Spleen (tissue), 7 donors: Measurements from ENCODE around the gene IFNA13.

Experiments used
- POLR2A ChIP-seq, 3 donors: fragments of 450-650 bp; IDR thresholded peaks; one replicate each; pipeline ENCODE4 v1.5.1; 2017; ENCODE audit warnings: antibody characterized with exemption in 3 of 3, mild to moderate bottlenecking in 1 of 3
- POLR2AphosphoS5 ChIP-seq, 3 donors: sonication (generic); formaldehyde crosslinking; IDR thresholded peaks; one replicate each; pipeline ENCODE4 v1.5.1; 2017; ENCODE audit warnings: antibody characterized with exemption in 3 of 3
- TF ChIP-seq, protein P1 (sequence below), 11 experiments: fragments of 200-600 bp in 7 of 11; fragments of 450-650 bp in 4 of 11; sonication (generic) in 4 of 11; IDR thresholded peaks in 8 of 11; conservative IDR thresholded peaks in 3 of 11; 1 replicate in 7 of 11; 2 replicates in 4 of 11; pipeline versions ENCODE4 v1.4.0 to v1.8.0; 2016 to 2021; ENCODE audit warnings: antibody characterized with exemption in 11 of 11, inconsistent platforms in 4 of 11, mild to moderate bottlenecking in 1 of 11
- donor health status: DM: no; HTN: no; CAD: no; lungs with moderate emphysema.
- donor health status: DM: no; HTN: no; CAD: no.
- donor health status: DM: no; HTN: no; CAD: no.

DNA sequence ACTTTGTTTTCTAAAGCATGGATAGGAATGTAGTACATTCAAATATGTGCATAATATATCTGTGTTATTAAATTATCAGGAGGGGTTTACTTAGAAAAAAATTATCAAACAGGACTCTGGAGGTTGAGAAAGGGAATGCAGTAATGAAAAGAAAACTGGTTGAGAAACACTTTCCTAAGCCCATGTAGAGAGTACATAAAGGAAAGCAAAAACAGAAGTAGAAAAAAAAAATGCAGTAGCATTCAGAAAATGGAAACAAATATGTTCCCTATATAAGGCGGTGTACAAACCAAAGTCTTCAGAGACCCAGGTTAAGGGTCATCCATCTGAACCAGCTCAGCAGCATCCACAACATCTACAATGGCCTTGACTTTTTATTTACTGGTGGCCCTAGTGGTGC is 41.0 kb upstream of the IFNA13 start, which contains the start of gene IFNA8:
- TF ChIP-seq, protein P1, sequence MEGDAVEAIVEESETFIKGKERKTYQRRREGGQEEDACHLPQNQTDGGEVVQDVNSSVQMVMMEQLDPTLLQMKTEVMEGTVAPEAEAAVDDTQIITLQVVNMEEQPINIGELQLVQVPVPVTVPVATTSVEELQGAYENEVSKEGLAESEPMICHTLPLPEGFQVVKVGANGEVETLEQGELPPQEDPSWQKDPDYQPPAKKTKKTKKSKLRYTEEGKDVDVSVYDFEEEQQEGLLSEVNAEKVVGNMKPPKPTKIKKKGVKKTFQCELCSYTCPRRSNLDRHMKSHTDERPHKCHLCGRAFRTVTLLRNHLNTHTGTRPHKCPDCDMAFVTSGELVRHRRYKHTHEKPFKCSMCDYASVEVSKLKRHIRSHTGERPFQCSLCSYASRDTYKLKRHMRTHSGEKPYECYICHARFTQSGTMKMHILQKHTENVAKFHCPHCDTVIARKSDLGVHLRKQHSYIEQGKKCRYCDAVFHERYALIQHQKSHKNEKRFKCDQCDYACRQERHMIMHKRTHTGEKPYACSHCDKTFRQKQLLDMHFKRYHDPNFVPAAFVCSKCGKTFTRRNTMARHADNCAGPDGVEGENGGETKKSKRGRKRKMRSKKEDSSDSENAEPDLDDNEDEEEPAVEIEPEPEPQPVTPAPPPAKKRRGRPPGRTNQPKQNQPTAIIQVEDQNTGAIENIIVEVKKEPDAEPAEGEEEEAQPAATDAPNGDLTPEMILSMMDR (IDR thresholded peaks at IDR 0.05 in 8 of 11, conservative IDR thresholded peaks at IDR 0.05 in 3 of 11): no peak
- TF ChIP-seq POLR2A (IDR thresholded peaks at IDR 0.05) (no peak), POLR2AphosphoS5 (IDR thresholded peaks at IDR 0.05) (no peak)
